Measurements from ENCODE around the gene NPIPB8.
"Not testable (repeated sequence)": the region's sequence is repeated elsewhere in the genome, so short reads cannot be mapped to it uniquely, and the experiment has no call there.

The NPIPB8 gene

GRCh38 chr16:28693257-28693950 lies 55.5 kb downstream of the NPIPB8 start:
- not testable (repeated sequence) for H3K4me3 ChIP-seq (ENCODE audit: low read length); DNase-seq (ENCODE audit: low read depth)

- H3K4me3 ChIP-seq (ENCODE audit: low read length); DNase-seq (ENCODE audit: low read depth): not testable (repeated sequence)
These were observed 61.9 kb downstream of the NPIPB8 start for GRCh38 chr16:28699792-28700191.

- DNase-seq (ENCODE audit: low read depth); H3K4me3 ChIP-seq (ENCODE audit: low read length): not testable (repeated sequence)
These were observed 62.5 kb downstream of the NPIPB8 start for GRCh38 chr16:28700349-28700748.

- H3K4me3 ChIP-seq (ENCODE audit: low read length); DNase-seq (ENCODE audit: low read depth): not testable (repeated sequence)
These were observed 63.5 kb downstream of the NPIPB8 start for GRCh38 chr16:28701384-28701783.

- DNase-seq (ENCODE audit: low read depth); H3K4me3 ChIP-seq (ENCODE audit: low read length): not testable (repeated sequence)
These were observed 66.4 kb downstream of the NPIPB8 start for GRCh38 chr16:28704246-28704645.

Data from epithelial cell of esophagus (primary cell).